ENCODE measurements around the gene SEL1L2. TPM values are rescaled to one million over a fixed set of nuclear protein-coding genes. Genes with fewer than 3 reads are reported as not detected.

SEL1L2 gene
- total RNA-seq, 4 donors from 2014 or later: 1.4 TPM; not detected in 3

GRCh38 chr20:13851279-13851678 lies 139.1 kb downstream of the SEL1L2 start:
- TF ChIP-seq CTCF (IDR thresholded peaks at IDR 0.05): no peak
- DNase-seq (ENCODE audit: low spot score) (no peak), ATAC-seq (ENCODE audit: low FRiP score) (no peak)

GRCh38 chr20:13844296-13844695 lies 146.1 kb downstream of the SEL1L2 start:
- DNase-seq (ENCODE audit: low spot score): no peak
- no peak for TF ChIP-seq CTCF (IDR thresholded peaks at IDR 0.05)
- ATAC-seq (ENCODE audit: low FRiP score): no peak

- DNase-seq (ENCODE audit: low spot score) (no peak), ATAC-seq (ENCODE audit: low FRiP score) (no peak)
- no peak for TF ChIP-seq CTCF (IDR thresholded peaks at IDR 0.05)
Measured at GRCh38 chr20:13841206-13841605, 149.2 kb downstream of the SEL1L2 start.

- DNase-seq (ENCODE audit: low spot score) (no peak), ATAC-seq (ENCODE audit: low FRiP score) (no peak)
- no peak for TF ChIP-seq CTCF (IDR thresholded peaks at IDR 0.05)
Measured at GRCh38 chr20:13840093-13840465, 150.3 kb downstream of the SEL1L2 start.

- no peak for DNase-seq (ENCODE audit: low spot score)
- TF ChIP-seq CTCF (IDR thresholded peaks at IDR 0.05): no peak
- no peak for ATAC-seq (ENCODE audit: low FRiP score)
Measured at GRCh38 chr20:13839421-13840092, 150.9 kb downstream of the SEL1L2 start.

GRCh38 chr20:13838664-13839063 lies 151.8 kb downstream of the SEL1L2 start:
- no peak for TF ChIP-seq CTCF (IDR thresholded peaks at IDR 0.05)
- ATAC-seq (ENCODE audit: low FRiP score): no peak
- DNase-seq (ENCODE audit: low spot score): no peak

GRCh38 chr20:13831476-13831875 lies 158.9 kb downstream of the SEL1L2 start:
- ATAC-seq (ENCODE audit: low FRiP score) (no peak), DNase-seq (ENCODE audit: low spot score) (no peak)
- TF ChIP-seq CTCF (IDR thresholded peaks at IDR 0.05): no peak

Measured in omental fat pad (tissue), 4 donors.